HG02678 (cell line): Measurements from ENCODE around the gene MAPRE2.

Source experiments
- ATAC-seq: cut with Tn5 transposase; IDR thresholded peaks from one replicate; pipeline ENCODE4 v1.9.1; 2021; ENCODE audit warnings: mild to moderate bottlenecking, moderate library complexity; ENCODE audit not compliant: unreplicated experiment

Gene MAPRE2

GRCh38 chr18:35040988-35041814 lies at the start of gene MAPRE2:
Gene MAPRE2, plus strand, starts transcription at chr18:35041413. Its CDS starts 127 bp downstream, at chr18:35041540.
- ATAC-seq, result peak; percentile 81

GRCh38 chr18:34991561-34991960 lies 49.7 kb upstream of the MAPRE2 start:
- ATAC-seq, result no peak

DNA sequence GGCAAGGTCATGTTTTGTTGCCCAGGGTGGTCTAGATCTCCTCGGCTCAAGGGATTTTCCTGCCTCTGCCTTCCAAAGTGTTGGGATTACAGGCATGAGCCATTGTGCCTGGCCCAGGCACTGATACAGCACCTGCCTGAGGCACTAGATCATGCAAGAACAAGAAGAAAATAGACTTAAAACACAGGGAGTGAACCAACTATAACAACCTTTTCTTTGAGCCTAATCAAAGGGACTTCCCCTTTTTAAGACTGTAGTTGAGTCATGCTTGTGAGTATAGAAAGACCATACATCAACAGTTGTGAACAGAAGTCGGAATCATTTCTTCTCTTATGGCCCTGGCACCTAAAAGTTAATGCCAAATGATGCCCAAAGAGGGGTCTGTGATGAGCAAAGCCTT lies 47.9 kb upstream of the MAPRE2 start:
- ATAC-seq, result no peak

DNA sequence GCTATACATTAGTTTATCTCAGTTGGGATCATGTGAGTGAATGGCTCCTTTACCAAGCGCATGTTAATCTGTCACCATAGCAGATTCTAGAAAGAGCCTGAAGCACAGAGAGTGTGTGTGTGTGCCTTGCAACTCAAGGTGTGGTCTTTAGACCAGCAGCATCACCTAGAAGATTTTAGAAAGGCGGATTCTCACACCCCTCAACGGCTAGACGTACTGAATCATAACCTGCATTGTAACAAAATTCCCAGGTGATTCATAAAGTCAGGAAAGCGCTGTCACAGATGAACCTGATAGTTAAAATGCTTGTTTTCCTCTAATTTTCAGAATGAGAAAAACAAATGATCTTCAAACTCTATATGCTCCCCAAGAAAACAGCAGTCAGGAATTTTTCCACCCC lies 45.5 kb upstream of the MAPRE2 start:
- no peak for ATAC-seq

DNA sequence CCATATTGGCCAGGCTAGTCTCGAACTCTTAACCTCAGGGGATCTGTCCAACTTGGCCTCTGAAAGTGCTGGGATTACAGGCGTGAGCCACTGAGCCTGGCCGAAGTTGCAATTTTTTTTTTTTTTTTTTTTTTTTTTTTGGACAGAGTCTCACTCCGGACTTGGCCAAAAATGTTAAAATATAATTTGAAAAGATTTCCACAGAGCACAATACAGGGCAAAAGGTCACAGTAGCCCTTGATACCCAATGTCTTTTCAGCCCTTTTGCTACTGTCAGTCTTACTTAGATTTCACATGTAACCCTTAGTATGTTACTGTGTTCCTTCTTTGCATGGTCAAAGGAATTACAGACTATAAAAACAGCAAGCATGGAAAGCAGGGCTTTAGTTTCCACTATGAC lies 42.6 kb upstream of the MAPRE2 start:
- ATAC-seq, result no peak

DNA sequence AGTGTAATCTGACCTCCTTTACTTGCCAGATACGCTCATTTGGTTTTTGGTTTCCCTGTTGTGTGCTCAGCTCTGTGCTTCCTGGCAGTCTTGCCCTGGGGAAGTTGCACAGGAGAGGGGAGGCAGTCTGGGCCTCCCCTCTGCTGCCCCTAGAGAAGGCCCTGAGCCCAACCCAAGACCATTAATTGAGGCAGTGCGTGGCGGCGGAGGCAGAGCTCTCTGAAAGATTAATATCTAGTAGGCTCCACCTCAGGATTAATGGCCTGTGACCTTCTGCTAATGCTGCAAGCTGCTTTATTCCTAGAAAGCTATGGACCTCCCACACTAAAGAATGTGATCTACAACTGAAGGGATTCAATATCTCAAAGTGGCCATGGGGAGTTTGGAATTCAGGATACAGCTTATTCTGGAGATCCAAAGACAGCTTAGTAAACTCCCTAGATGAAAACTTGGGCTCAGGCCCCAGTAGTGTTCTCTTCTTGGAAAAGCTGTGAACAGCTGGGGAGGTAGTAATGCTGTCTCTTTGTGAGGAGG lies 41.4 kb upstream of the MAPRE2 start:
- no peak for ATAC-seq

DNA sequence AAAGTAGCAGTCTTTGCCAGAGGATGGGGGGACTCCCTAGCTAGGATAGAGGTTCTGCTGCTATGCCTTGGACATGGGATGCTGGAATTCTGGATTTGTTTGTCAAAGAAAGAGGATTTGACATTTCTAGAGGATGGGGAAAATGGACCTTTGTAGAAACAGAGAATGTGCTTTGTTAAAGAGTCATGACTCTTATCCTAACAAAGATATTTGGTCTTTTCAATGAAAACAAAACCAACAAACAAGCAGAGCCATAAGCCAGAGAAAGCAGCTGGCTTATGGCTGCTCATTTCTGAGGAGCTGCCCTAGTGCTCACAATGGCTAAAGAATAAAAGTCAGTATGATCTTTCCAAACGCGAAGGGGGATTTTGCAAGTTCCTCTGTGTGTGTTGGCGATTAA lies 40.8 kb upstream of the MAPRE2 start:
- no peak for ATAC-seq

GRCh38 chr18:35002120-35002519 lies 39.1 kb upstream of the MAPRE2 start:
- ATAC-seq, result no peak

GRCh38 chr18:35005963-35006577 lies 35.1 kb upstream of the MAPRE2 start:
- peak; percentile 83 for ATAC-seq

DNA sequence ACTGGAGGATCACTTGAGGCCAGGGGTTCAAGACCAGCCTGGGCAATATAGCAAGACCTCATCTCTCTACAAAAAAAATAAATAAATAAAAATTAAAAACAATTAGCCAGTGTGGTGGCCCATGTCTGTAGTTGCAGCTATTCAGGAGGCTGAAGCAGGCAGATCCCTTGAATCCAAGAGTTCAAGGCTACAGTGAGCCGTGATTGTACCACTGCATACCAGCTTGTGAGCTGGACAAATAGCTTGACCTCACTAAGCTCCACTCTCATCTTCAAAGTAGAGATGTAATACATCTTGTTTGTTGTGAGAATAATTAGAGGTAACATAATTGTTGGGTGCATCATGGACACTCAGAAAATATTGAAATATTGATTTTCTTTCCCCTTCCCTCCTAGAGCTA lies 31.1 kb upstream of the MAPRE2 start:
- ATAC-seq, result no peak

DNA sequence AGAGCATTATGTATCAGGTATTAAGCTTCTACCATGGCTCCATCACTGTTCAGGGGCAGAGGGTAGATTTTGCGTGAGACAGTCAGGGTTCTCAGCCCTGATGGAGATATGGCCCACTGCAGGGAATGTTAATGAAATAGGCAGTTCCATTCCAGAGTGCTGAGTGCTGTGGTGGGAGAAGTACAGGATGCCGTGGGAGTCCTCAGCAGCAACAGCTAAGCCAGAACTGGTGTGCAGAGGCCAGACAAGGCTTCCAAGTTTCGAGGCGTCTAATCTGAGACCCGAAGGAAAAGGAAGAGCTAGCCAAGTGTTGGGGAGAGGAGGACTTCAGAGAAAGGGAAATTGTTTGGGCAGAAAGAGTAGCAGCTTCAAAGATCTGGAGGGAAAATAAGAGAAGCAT lies 30.2 kb upstream of the MAPRE2 start:
- ATAC-seq, result no peak

DNA sequence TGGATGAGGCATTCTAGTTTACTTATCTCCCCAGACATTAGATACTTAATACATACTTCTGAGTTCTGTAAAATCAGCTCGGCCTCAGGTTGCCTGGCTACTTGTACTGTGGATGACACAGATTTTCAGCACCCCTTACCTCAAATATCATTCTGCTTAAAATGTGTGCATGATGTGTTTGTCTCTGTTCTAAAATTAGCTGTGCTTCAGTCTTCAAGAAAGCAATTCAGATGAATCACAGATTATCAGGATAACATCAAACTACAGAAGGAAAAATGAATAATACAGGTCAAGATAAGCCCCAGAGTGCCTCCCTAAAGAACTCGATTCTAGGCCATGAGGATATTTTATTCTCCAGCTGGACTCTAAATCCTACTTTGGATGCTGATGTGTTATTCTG lies 21.3 kb upstream of the MAPRE2 start:
- ATAC-seq, result no peak

- no peak for ATAC-seq
Observed at GRCh38 chr18:35022426-35023001, 18.7 kb upstream of the MAPRE2 start.

DNA sequence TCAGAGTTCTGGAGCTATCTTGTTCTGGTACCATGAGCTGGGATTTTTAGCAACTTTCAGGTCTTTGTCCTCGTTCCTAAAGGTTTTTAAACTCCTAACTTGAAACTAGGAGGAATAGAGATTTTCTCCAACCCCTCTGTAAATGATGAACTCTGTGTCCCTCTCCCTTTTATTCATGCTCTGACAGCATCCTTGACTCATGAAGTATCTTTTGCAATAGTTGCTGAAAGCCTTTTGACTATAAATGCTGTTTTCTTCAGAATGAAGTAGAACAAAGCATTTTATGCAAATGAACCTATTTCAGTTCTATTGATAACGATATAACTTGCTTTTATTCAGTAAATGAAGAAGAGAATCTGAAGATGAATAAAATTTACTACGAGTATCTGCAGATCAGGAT lies 17.0 kb upstream of the MAPRE2 start:
- no peak for ATAC-seq

DNA sequence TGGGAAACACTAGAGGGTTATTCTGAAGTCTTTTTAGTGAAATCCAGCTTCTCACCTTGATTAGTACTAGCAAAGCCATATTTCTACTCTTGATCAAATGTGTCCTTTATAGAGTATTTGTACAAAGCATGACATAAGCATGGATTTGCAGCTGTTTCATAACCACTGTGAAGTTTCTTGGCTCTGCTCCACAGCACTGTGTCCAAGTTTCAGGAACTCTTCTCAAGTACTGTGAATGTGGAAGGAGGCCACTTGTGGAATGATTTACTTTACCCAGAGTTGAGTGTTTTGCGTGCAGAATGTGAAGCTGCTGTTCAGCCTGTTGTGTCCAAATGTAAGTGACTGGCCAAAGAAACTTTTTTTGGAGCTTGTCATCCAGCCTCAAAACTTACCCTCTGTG lies 16.2 kb upstream of the MAPRE2 start:
- no peak for ATAC-seq

GRCh38 chr18:35026407-35027061 lies 14.7 kb upstream of the MAPRE2 start:
- peak; percentile 39 for ATAC-seq

DNA sequence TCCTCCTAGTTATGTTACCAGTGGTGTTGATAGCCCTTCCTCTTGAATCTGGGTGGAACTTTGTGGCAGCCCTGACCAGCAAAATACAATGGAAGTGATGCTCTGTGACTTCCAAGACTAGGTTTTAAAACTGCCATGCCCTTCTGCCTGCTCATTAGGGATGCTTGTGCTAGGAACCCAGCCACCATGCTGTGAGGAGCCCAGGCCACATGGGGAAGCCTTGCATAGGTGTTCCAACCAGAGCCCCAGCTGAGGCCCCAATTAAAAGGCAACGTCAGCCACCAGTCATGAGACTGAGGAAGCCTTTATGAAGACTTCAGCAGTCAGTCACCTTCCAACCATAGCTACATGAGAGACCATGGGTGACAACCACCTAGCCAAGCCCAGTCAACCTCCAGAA lies 14.0 kb upstream of the MAPRE2 start:
- no peak for ATAC-seq

GRCh38 chr18:35028536-35028935 lies 12.7 kb upstream of the MAPRE2 start:
- no peak for ATAC-seq

- ATAC-seq, result no peak
Observed at GRCh38 chr18:35029103-35029502, 12.1 kb upstream of the MAPRE2 start.

DNA sequence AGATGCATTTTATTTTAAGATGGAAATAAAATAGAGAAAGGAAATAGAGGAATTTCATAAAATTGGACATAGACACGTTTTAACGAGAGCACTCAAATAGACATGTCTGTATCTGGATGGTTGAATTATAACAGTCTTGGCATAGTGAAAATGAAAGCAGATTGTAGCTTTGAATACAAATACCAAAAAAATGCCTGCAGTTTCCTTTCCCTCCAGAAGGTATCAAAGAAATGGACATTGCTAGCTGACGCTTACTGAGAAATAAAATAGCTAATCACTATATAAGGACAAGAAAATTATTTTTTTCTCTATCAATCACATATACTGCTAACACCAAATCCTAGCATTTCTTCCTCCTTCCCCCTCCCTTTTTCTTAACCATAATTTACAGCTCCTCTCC lies 11.4 kb upstream of the MAPRE2 start:
- ATAC-seq, result peak; percentile 83

- peak; percentile 49 for ATAC-seq
Observed at GRCh38 chr18:35030277-35030989, 10.8 kb upstream of the MAPRE2 start.
